Measurements from ENCODE around the gene METTL24. TPM values are rescaled to one million over a fixed set of nuclear protein-coding genes. Genes with fewer than 3 reads are reported as not detected.

Gene METTL24
- total RNA-seq, 4 donors from 2014 or later = not detected

- Histone ChIP-seq H3K27ac (no peak overlapping the region), H3K27me3 (no peaks in the 10 kb centered on the region), H3K9me3 (no peaks in the 10 kb centered on the region), H3K36me3 (peaks cover 0 to 9% of the 10 kb centered on the region in 2 donors), H3K4me1 (peaks cover 6% of the 10 kb centered on the region in 2 donors), H3K4me3 (no peak overlapping the region)
- intact Hi-C loops (cut with DNase I; ENCODE audit: low total_unique reads) = no loop called here
- in situ Hi-C loops (cut with MboI; ENCODE audit: low sequenced_read_pairs in 4 of 4) = loop anchor here in 3 of 4 donors (25.0 kb wide), 1 partner anchor 508 kb away; the partner anchor contains the start of genes AK9 (in 3 of the 3) and FIG4 (in 3 of the 3)
- DNase-seq = no peak
- TF ChIP-seq POLR2A (IDR thresholded peaks at IDR 0.05) = no peak
- TF ChIP-seq, protein P1, sequence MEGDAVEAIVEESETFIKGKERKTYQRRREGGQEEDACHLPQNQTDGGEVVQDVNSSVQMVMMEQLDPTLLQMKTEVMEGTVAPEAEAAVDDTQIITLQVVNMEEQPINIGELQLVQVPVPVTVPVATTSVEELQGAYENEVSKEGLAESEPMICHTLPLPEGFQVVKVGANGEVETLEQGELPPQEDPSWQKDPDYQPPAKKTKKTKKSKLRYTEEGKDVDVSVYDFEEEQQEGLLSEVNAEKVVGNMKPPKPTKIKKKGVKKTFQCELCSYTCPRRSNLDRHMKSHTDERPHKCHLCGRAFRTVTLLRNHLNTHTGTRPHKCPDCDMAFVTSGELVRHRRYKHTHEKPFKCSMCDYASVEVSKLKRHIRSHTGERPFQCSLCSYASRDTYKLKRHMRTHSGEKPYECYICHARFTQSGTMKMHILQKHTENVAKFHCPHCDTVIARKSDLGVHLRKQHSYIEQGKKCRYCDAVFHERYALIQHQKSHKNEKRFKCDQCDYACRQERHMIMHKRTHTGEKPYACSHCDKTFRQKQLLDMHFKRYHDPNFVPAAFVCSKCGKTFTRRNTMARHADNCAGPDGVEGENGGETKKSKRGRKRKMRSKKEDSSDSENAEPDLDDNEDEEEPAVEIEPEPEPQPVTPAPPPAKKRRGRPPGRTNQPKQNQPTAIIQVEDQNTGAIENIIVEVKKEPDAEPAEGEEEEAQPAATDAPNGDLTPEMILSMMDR (IDR thresholded peaks at IDR 0.05 in 4 of 5, conservative IDR thresholded peaks at IDR 0.05 in 1 of 5) = no peak
- no peak for ATAC-seq
Measured at GRCh38 chr6:110195639-110196038, 162.5 kb downstream of the METTL24 start.

Other genes starting within 250 kb of the METTL24 start
- gene WASF1, start 178.7 kb downstream of the METTL24 start, total RNA-seq = 1 to 10 TPM in 2 of 4 donors, under 1 TPM in 2; 0.41 to 2.7 (median 1.4) TPM
- gene CDC40, start 177.9 kb downstream of the METTL24 start, total RNA-seq = 10 to 100 TPM; 14.6 to 19.7 (median 16.5) TPM
- 1 to 10 TPM; 1.8 to 3.5 (median 2.4) TPM for gene DDO, start 57.2 kb upstream of the METTL24 start, total RNA-seq
- not detected for gene SLC22A16, start 118.3 kb upstream of the METTL24 start, total RNA-seq